GM21717 (cell line): ENCODE results near the gene RFTN1.

Source experiments
- ATAC-seq: cut with Tn5 transposase; IDR thresholded peaks from one replicate; pipeline ENCODE4 v1.9.1; 2021; ENCODE audit warnings: mild to moderate bottlenecking, moderate library complexity; ENCODE audit not compliant: unreplicated experiment

The RFTN1 gene

DNA sequence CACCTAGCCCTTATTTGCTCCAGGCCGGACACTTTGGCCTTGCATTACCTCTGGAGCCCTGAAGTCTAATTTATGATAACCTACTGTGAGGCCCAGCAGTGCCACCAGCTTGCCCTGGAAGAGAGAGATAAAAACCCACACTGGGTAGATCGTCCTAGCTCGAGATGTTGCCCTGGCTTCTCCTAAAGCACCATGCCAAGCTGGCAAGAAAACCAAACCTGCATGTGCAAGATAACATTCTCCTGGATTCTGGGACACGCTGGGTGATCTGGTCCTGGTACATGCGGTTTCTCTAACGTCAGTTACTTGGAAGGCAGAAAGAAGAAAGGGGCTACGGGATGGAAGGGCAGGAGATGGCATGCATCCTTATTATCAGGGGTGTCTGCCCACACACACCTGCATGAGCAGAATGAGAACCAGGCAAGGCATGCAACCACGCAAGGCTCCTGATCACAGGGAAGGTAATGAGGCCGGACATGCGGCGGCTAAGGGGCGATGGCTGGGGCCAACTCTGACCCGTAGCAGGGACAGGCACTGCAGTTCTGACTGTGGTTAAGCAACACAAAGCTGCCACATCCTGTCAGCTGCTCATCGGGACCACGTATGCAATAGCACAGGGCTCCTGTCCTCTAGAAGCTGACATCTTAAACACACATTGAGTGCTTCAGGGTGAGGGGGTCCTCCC, 175.5 kb downstream of the RFTN1 start:
- no peak for ATAC-seq

DNA sequence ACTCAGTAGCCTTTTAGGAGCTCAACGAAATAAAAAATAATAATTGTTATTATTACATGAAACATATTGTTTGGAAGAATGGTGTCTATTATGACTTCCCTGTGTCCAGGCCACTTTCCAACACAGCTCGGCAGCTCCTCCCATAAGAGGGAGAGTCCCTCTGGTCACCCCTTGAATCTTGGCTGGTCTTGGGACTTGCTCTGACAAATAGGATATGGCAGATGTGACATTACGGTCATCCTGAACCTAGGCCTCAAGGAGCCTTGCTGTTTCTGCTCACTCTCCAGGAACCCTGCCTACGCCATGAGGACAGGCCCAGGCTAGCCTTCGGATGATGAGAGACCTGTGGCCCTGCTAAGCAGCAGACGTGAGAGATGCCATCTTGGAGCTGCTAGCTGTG, 176.7 kb downstream of the RFTN1 start:
- no peak for ATAC-seq

DNA sequence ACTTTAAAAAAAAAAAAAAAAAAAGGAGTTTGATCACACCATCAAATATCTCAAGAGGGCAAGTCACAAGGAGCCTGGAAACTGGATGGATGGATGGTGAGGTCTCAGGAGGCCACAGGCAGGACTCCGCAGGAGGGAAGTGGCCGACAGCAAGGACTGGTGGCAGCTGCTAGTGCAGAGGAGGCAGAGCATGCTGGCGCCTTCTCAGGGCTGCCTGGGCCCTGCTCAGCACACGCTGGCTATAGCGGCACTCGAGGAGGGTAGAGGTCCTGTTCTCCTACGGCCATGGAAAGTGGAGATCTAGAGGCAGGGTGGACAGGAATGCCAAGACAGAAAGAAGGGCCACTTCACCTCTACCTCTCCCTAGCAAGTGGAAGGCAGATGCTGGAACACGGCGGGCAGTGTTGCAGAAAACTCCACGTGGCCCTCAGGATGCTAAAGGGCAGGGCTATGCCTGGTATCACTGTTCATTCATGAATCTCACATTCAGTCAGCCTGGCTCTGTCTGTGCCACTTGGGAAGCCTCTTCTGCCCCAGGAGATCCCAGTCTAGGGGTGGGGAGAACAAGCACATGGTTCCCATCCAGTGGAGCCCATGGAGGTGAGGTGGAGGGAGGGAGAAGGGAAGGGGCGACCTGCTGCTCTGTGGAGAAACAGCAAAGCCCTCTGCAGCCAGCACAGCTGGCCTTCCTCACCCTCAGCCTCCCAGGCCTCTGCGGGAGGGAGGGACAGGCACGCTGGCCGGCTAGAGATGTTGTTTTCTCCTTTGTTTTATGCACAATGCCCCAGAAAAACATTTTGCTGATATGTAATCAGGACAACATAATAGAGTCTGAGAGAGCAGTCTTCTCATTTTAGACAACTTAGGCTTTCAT, 177.5 kb downstream of the RFTN1 start:
- ATAC-seq, result no peak

GRCh38 chr3:16335333-16335732, 178.2 kb downstream of the RFTN1 start:
- no peak for ATAC-seq

GRCh38 chr3:16334909-16335308, 178.6 kb downstream of the RFTN1 start:
- ATAC-seq, result no peak

DNA sequence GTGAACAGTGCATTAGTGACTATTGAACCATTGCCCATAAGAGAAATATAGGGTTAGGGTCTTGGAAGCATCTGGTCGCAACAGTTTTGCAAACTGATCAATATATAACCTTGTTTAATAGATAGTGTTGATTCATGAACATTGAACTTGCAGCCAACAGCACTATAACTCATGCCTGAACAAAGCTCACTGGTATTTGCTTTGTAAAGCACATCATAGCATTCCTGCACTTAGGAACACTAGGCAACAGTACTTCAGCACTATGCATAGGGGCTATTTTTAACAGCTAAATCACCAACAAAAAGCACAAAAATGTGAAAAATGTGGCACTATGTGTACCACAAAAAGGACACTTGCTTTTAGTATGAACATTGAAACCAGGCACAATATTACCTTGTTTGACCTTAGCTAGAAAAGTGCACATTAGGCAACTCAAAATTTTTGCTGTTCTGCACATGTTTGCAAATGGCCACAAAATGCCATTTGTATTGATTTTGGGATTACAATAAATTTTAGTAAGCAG, 180.5 kb downstream of the RFTN1 start:
- no peak for ATAC-seq

GRCh38 chr3:16331319-16331883, 182.1 kb downstream of the RFTN1 start:
- no peak for ATAC-seq

DNA sequence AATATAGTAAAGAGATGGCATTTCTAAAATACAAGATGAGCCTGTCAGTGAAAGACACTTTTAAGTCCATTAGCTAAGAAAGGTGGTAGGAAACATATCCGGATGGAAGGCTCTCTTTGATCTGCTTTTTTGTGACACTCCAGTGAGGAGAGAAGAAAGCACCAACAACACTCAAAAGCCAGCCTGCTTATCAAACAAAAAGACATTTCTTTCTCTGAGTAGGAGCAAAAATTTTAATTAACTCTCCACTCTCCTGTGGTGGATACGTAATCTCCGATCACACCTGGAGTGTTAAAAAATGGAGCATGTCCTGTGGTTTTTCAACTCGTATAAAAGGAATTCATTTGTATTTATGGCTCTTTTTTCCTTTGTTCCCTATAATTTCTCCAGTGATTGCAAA, 183.1 kb downstream of the RFTN1 start:
- no peak for ATAC-seq

DNA sequence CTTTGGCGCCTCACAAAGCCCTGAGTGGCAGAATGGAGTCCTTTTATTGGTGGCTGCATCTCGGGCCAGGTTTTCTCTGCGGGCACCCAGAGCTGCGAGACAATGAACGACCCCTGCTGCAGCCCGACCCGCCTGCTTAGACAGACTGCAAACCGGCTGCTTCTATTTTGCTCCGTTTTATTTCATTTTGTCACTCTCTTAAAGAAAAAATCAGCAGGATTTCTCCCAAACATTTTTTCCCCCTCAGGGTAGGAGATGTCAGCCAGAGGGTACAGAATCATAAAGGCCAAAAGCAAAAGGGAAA, 183.7 kb downstream of the RFTN1 start:
- ATAC-seq, result no peak

- ATAC-seq, result no peak
Observed at GRCh38 chr3:16329036-16329825, 184.3 kb downstream of the RFTN1 start.

DNA sequence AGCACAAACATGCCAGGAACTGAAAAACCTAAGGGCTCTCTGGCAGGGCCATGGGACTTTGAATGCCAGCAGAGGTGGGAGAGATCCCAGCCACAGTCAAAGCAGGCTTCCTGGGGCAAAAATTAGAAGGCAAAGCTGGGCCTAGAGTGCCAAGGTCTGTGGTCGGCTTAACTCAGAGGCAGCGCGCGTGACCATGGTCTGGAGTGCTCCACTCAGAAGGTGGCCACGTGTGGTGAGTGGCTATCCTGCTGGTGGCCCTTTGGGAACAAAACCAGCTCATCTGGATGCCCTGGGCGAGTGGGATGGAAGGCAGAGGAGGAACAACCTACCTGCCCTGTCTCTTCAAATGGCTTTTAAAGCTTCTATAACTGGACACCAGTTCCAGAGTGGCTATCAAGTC, 185.4 kb downstream of the RFTN1 start:
- ATAC-seq, result no peak

GRCh38 chr3:16326724-16327349, 186.7 kb downstream of the RFTN1 start:
- no peak for ATAC-seq

DNA sequence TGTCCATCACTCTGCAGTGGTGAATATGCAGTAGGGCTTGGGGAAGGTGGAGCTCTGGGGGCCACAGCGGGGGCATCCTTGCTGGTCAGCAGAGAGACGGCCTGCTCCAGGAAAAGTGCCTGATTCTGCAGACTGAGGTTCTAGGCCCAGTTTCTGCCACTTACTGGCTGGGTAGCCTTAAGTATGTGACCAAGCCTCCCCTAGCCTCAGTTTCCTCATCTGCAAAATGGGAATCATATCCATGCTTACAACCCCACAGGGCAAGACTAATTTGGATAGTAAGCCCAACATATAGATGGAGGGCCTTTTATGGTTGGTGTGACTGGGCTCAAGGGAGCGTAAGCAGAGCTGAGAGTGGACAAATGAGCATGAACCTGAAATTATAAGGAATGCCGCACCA, 187.6 kb downstream of the RFTN1 start:
- ATAC-seq, result no peak

DNA sequence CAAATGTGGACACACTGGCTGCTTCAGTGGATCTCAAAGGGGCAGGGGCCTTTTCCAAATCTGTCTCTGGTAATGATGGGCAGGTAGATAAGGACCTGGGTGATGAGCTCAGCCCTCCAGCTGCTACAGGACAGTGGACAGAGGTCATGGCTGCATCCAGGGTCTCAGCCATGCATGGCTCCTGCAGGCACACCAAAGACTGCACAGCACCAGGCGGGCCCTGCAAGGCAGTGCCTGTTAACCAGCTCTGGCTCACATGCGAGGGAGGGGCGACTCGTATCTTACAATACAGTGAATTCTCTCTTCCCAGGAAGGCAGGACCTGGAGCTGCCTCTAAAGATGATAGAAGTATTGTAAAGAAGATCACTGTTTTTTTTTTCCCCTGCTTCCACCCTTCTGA, 189.8 kb downstream of the RFTN1 start:
- ATAC-seq, result no peak

DNA sequence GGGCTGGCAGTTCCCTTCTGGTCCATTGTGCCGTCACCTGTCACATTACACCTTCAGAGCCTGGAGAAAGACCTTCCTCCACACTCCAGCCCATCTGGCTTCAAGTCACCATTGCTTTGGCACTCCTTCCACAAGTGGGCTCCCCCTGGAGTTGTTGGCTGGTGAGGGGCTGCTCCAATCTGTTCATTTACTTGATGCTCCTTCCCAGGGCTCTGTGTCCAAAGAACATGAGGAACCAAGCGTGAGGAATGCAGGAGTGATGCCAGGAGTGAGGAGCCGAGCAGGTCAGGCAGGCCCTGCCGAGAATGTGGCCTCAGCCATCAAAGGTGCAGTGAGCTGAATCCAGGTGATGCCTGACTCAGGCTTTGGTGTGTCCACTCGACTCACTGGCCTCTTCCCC, 191.3 kb downstream of the RFTN1 start:
- no peak for ATAC-seq

- ATAC-seq, result no peak
Observed at GRCh38 chr3:16320711-16321110, 192.8 kb downstream of the RFTN1 start.

DNA sequence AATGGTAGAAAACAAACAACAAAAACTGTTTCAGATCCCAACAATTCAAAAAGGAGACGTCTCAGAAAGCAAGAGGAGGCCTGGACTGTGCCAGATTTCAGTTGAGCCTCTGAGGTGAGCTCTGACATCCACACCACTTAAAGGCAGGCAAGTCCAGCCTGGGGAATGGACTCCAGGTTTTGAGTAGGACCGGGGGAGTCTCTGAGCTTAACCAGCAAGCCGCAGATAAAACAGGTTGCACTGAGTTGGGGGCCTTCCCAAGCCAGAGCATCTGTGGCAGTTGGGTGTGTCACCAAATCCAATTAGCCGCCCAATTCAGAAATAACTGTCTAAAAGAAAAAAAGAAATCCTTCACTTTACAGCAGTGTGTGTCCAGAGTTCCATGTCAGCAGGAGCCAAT, 193.8 kb downstream of the RFTN1 start:
- ATAC-seq, result no peak

DNA sequence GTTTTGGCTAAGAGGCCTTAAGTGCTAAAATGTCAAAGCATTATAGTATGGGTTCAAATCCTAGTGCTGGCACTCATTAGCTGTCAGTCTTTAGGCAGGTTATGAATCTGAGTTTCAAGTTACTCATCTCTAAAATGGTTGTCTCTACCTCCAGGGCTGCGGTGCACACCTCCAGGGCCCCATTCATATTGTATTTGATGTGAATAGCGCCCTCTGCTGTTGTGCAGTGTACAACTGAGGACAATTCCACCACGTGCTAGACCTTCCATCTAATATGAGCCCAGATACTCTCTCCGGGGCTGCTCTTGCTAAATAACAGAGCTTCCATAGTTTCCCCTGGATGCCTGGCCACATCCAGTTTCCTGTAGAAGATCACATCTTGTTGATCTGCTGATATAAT, 194.2 kb downstream of the RFTN1 start:
- ATAC-seq, result no peak

GRCh38 chr3:16318176-16318575, 195.3 kb downstream of the RFTN1 start:
- ATAC-seq, result no peak

DNA sequence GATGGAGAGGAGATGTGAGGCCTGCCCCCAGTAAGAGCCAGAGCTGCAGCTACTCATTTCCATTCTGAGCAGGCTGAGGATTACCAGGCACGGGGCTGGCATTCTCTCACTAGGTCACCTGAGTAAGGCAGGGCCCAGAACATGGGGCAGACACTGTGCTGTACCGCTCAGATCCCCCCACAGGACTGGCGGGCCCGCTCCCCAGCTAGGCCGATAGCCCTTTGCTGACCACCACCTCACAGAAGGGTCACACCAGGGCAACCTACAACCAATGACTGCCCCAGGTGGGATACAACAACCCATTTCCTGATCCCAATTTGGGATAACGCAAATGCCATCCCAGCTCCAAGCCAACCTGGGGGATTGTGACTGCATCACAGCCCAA, 195.9 kb downstream of the RFTN1 start:
- ATAC-seq, result no peak
